A549 (cell line): Measurements from ENCODE around the gene CCL1. TPM values are rescaled to one million over a fixed set of nuclear protein-coding genes. Genes with fewer than 3 reads are reported as not detected.

ENCODE experiments used
- ATAC-seq, 2 experiments: fragments of 200-7000 bp in 1 of 2; fragments of >200 bp in 1 of 2; cut with Nextera tagmentation in 1 of 2; cut with Tn5 transposase in 1 of 2; 3 replicates each; pipeline versions ENCODE4 v1.8.0 to v1.9.1; 2018 to 2020; ENCODE audit warnings: mild to moderate bottlenecking in 1 of 2, moderate library complexity in 1 of 2
- CTCF ChIA-PET: fragments of 300-600 bp; sonication (Branson Sonifier 250); formaldehyde crosslinking; extraction: SDS; loops from one replicate; lab custom pipeline; 2021; ENCODE audit warnings: antibody characterized with exemption, inconsistent platforms; lab: Yijun Ruan, JAX
- POLR2A ChIA-PET: fragments of 350-600 bp; formaldehyde crosslinking; extraction: SDS; loops from one replicate; lab custom pipeline; 2021; ENCODE audit warnings: antibody characterized with exemption, inconsistent platforms; lab: Yijun Ruan, JAX
- DNase-seq, 2 experiments: peaks; one replicate each; pipeline versions ENCODE4 v3.0.0 to v3.0.0-alpha.2; 2011 to 2016; ENCODE audit warnings: low read depth in 1 of 2, low spot score in 1 of 2
- FAIRE-seq: peaks from 2 replicates; lab custom pipeline; 2011; peaks lifted over from hg19 to GRCh38; lab: Jason Lieb, UNC
- H3K27ac ChIP-seq, 2 experiments: fragments of >200 bp; sonication (Bioruptor Twin); formaldehyde crosslinking; 3 replicates each; pipeline ENCODE4 v1.5.1; 2016 to 2017
- H3K4me1 ChIP-seq: fragments of >200 bp; sonication (Bioruptor Twin); formaldehyde crosslinking; 3 replicates; pipeline ENCODE4 v1.6.1; 2016
- H3K4me2 ChIP-seq: fragments of >200 bp; sonication (Bioruptor Twin); formaldehyde crosslinking; 3 replicates; pipeline ENCODE4 v1.6.1; 2016
- H3K4me3 ChIP-seq: fragments of >200 bp; sonication (Bioruptor Twin); formaldehyde crosslinking; 3 replicates; pipeline ENCODE4 v1.5.1; 2016
- H3K9me3 ChIP-seq: fragments of >200 bp; sonication (Bioruptor Twin); formaldehyde crosslinking; 3 replicates; pipeline ENCODE4 v1.6.1; 2016
- BCL3 ChIP-seq: fragments of >200 bp; sonication (Bioruptor Twin); formaldehyde crosslinking; IDR thresholded peaks from 3 replicates; pipeline ENCODE4 v1.6.1; 2016
- CBX8 ChIP-seq: fragments of 200-600 bp; sonication (generic); IDR thresholded peaks from 2 replicates; pipeline ENCODE4 v1.6.1; 2016
- CEBPB ChIP-seq, 2 experiments: fragments of >200 bp in 1 of 2; sonication (Bioruptor Twin) in 1 of 2; formaldehyde crosslinking in 1 of 2; IDR thresholded peaks; 2 replicates each; pipeline ENCODE4 v1.6.1; 2012 to 2016
- CHD2 ChIP-seq: fragments of 150-350 bp; IDR thresholded peaks from 2 replicates; pipeline ENCODE4 v1.6.1; 2014; ENCODE audit warnings: low read length; ENCODE audit not compliant: partially characterized antibody
- CTCF ChIP-seq: fragments of >200 bp; sonication (Bioruptor Twin); formaldehyde crosslinking; IDR thresholded peaks from 3 replicates; pipeline ENCODE4 v1.5.1; 2016
- EHMT2 ChIP-seq: fragments of 200-600 bp; sonication (generic); IDR thresholded peaks from 2 replicates; pipeline ENCODE4 v1.6.1; 2016; ENCODE audit warnings: antibody characterized with exemption, low read depth, mild to moderate bottlenecking, moderate library complexity
- EP300 ChIP-seq, 2 experiments: fragments of >200 bp; sonication (Bioruptor Twin); formaldehyde crosslinking; IDR thresholded peaks; 2 replicates in 1 of 2; 3 replicates in 1 of 2; pipeline ENCODE4 v1.6.1; 2016 to 2017
- FOSB ChIP-seq: fragments of 250-450 bp; sonication (Bioruptor Pico); IDR thresholded peaks from 2 replicates; pipeline ENCODE4 v1.5.0; 2020; ENCODE audit warnings: mild to moderate bottlenecking, moderate library complexity
- FOSL2 ChIP-seq, 2 experiments: fragments of 450-650 bp in 1 of 2; fragments of >200 bp in 1 of 2; sonication (Bioruptor Twin) in 1 of 2; formaldehyde crosslinking; IDR thresholded peaks; 2 replicates each; pipeline versions ENCODE4 v1.5.0 to v1.6.1; 2016 to 2020; ENCODE audit warnings: mild to moderate bottlenecking in 1 of 2, moderate library complexity in 1 of 2
- GATA3 ChIP-seq: IDR thresholded peaks from 2 replicates; pipeline ENCODE4 v1.6.1; 2012; ENCODE audit warnings: borderline replicate concordance
- HDAC2 ChIP-seq: fragments of 200-600 bp; sonication (generic); IDR thresholded peaks from 2 replicates; pipeline ENCODE4 v1.6.1; 2016
- HOXA7 ChIP-seq: fragments of 250-450 bp; sonication (Bioruptor Pico); IDR thresholded peaks from 2 replicates; pipeline ENCODE4 v1.5.0; 2020; ENCODE audit warnings: mild to moderate bottlenecking, moderate library complexity
- HOXB13 ChIP-seq: fragments of 250-450 bp; sonication (Bioruptor Pico); IDR thresholded peaks from 2 replicates; pipeline ENCODE4 v1.5.0; 2020; ENCODE audit warnings: low read depth, mild to moderate bottlenecking, moderate library complexity
- HOXB5 ChIP-seq: fragments of 250-450 bp; sonication (Bioruptor Pico); IDR thresholded peaks from 2 replicates; pipeline ENCODE4 v1.5.0; 2020; ENCODE audit warnings: mild to moderate bottlenecking, moderate library complexity
- JUNB ChIP-seq: fragments of >200 bp; sonication (Bioruptor Twin); formaldehyde crosslinking; IDR thresholded peaks from 2 replicates; pipeline ENCODE4 v1.6.1; 2016
- MAX ChIP-seq: IDR thresholded peaks from 2 replicates; pipeline ENCODE4 v1.6.1; 2012
- NPAS2 ChIP-seq: fragments of 250-450 bp; sonication (Bioruptor Pico); IDR thresholded peaks from 2 replicates; pipeline ENCODE4 v1.8.0; 2022; ENCODE audit warnings: mild to moderate bottlenecking, moderate library complexity, borderline replicate concordance
- PHF8 ChIP-seq: fragments of 200-600 bp; sonication (generic); IDR thresholded peaks from 2 replicates; pipeline ENCODE4 v1.6.1; 2016; ENCODE audit warnings: low read depth, mild to moderate bottlenecking, antibody characterized with exemption, moderate library complexity, borderline replicate concordance
- POLR2AphosphoS2 ChIP-seq: conservative IDR thresholded peaks from 2 replicates; pipeline ENCODE4 v1.6.1; 2012; ENCODE audit warnings: low read length, improper control_type of control experiment, inconsistent platforms
- RARB ChIP-seq: fragments of 250-450 bp; sonication (Bioruptor Pico); IDR thresholded peaks from 2 replicates; pipeline ENCODE4 v1.8.0; 2021; ENCODE audit warnings: mild to moderate bottlenecking, moderate library complexity
- RCOR1 ChIP-seq: fragments of 150-350 bp; IDR thresholded peaks from 2 replicates; pipeline ENCODE4 v1.6.1; 2014; ENCODE audit warnings: antibody characterized with exemption, low read length, low read depth
- SMC3 ChIP-seq: fragments of >200 bp; sonication (Bioruptor Twin); formaldehyde crosslinking; IDR thresholded peaks from 3 replicates; pipeline ENCODE4 v1.6.1; 2018; ENCODE audit warnings: inconsistent platforms
- ZC3H11A ChIP-seq: fragments of 450-650 bp; IDR thresholded peaks from 2 replicates; pipeline ENCODE4 v1.6.1; 2014; ENCODE audit warnings: antibody characterized with exemption, mild to moderate bottlenecking
- ZNF302 ChIP-seq: fragments of 250-450 bp; sonication (Bioruptor Pico); IDR thresholded peaks from 2 replicates; pipeline ENCODE4 v1.9.0; 2021; ENCODE audit warnings: inconsistent platforms, mild to moderate bottlenecking, moderate library complexity
- WGBS: methylation state at CpG from one replicate; pipeline ENCODE4 v1.1.6; 2017; ENCODE audit errors: missing lambda C conversion rate; 5-methylcytosine and 5-hydroxymethylcytosine counted together
- polyA plus RNA-seq, 4 experiments: library from polyadenylated mRNA; depleted of rRNA in 3 of 4; stranded (reverse); fragments of >200 nt; fragmentation: RNase III in 1 of 4; extraction: RNeasy Plus Mini Kit Qiagen cat#74134 plus additional on column Dnase treatment in 1 of 4; gene quantifications; 2 replicates in 3 of 4; 3 replicates in 1 of 4; pipeline ENCODE4 v1.2.3, GENCODE V29; 2011 to 2017
- TF ChIP-seq, protein P1 (sequence below): fragments of 150-350 bp; IDR thresholded peaks from 2 replicates; pipeline ENCODE4 v1.6.1; 2014; ENCODE audit warnings: low read depth, mild to moderate bottlenecking, low read length
- TF ChIP-seq, protein P2 (sequence below): IDR thresholded peaks from 2 replicates; pipeline ENCODE4 v1.6.1; 2012
- TF ChIP-seq, protein P3 (sequence below): fragments of 200-600 bp; sonication (generic); IDR thresholded peaks from 2 replicates; pipeline ENCODE4 v1.6.1; 2016; ENCODE audit warnings: antibody characterized with exemption, mild to moderate bottlenecking, moderate library complexity

Gene CCL1
- polyA plus RNA-seq, 2 of the 4 experiments (the other 2 are of a cell fraction), result not detected

DNA sequence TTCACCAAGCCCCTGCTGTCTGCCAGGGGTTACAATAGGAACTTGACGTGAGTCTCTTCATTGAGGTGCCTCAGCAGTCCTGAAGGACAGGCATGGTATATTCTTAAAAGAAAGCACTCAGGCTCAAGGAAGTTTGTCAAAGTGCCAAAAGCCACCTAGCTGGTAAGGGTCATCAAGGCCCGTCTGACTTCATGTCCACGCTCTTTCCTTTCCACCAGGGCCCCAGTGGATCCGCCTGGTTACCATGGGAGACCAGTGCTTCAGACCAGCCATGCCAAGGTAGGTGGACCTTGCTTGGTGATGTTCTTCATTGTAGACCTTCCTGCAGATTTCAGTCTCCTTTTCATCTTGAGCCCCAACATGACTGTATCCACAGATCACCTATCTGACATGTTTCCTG lies 27.6 kb upstream of the CCL1 start:
- Histone ChIP-seq H3K27ac (no peak overlapping the region), H3K4me1 (no peaks in the 10 kb centered on the region), H3K9me3 (no peaks in the 10 kb centered on the region), H3K4me2 (no peak overlapping the region), H3K4me3 (no peak overlapping the region)
- ATAC-seq, result no peak
- no peak for FAIRE-seq
- CTCF ChIA-PET, result interaction anchor here (1.1 to 3.7 kb wide), 3 partner anchors 29 to 189 kb away, joined by 4 to 16 read pairs (median 6); no protein-coding TSS in a partner anchor
- 46% methylated on average over 4 of the region's 4 CpGs for WGBS
- TF ChIP-seq HOXB13 (CRISPR knock-in tag) (no peak), EHMT2 (no peak), CHD2 (no peak), HDAC2 (no peak), FOSL2 (IDR thresholded peaks at IDR 0.05) (no peak), FOSL2 (CRISPR knock-in tag; IDR thresholded peaks at IDR 0.05) (no peak), ZC3H11A (no peak), HOXA7 (CRISPR knock-in tag) (no peak), CBX8 (no peak), PHF8 (no peak), MAX (no peak), BCL3 (no peak), NPAS2 (no peak), POLR2AphosphoS2 (no peak), EP300 (IDR thresholded peaks at IDR 0.05) (no peak), GATA3 (no peak), FOSB (CRISPR knock-in tag) (no peak), RARB (no peak), HOXB5 (no peak), CTCF (no peak)
- TF ChIP-seq, protein P1, sequence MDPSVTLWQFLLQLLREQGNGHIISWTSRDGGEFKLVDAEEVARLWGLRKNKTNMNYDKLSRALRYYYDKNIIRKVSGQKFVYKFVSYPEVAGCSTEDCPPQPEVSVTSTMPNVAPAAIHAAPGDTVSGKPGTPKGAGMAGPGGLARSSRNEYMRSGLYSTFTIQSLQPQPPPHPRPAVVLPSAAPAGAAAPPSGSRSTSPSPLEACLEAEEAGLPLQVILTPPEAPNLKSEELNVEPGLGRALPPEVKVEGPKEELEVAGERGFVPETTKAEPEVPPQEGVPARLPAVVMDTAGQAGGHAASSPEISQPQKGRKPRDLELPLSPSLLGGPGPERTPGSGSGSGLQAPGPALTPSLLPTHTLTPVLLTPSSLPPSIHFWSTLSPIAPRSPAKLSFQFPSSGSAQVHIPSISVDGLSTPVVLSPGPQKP, result no peak
- POLR2A ChIA-PET, result no interaction called here
- no peak for DNase-seq

DNA sequence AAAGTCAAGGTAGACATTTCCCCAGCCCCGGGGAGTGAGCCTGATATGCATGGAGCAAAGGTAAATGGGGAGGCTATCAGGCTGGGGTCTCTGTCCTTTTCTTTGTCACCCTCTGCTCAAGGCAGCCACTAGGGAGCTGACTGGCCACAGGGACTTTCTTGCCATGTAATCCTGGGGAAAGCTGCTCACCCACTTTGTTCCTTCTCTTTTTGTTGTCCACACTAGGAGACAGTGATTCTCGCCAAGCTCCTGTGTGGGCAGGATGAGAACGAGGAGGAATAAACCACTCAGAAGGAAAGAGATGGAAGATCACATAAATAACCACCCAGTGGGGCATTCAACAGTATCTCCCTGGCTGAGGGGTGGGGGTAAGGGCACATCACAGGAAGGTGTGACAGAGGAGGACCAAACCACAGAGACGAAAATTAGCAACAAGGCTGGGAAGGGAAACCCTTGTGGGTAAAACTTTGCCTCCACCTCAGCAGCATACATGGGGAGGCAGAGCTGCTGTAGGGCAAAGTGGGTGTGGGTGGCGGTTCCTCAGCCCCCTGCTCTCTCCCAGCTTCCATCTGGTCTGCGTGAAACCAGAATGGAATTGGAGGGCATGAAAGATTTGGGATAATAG lies 26.2 kb upstream of the CCL1 start:
- ATAC-seq (no peak), DNase-seq (no peak), FAIRE-seq (no peak)
- 23% methylated on average over 6 of the region's 6 CpGs for WGBS
- CTCF ChIA-PET, result interaction anchor here (1.0 to 3.7 kb wide), 7 partner anchors 11 to 731 kb away, joined by 3 to 16 read pairs (median 4); no protein-coding TSS in a partner anchor
- Histone ChIP-seq H3K27ac (no peak overlapping the region), H3K4me2 (no peak overlapping the region), H3K4me1 (no peaks in the 10 kb centered on the region), H3K9me3 (no peaks in the 10 kb centered on the region), H3K4me3 (no peak overlapping the region)
- POLR2A ChIA-PET, result no interaction called here
- no peak for TF ChIP-seq ZNF302 (CRISPR knock-in tag)
- no peak for TF ChIP-seq HOXB5
- TF ChIP-seq, protein P2, sequence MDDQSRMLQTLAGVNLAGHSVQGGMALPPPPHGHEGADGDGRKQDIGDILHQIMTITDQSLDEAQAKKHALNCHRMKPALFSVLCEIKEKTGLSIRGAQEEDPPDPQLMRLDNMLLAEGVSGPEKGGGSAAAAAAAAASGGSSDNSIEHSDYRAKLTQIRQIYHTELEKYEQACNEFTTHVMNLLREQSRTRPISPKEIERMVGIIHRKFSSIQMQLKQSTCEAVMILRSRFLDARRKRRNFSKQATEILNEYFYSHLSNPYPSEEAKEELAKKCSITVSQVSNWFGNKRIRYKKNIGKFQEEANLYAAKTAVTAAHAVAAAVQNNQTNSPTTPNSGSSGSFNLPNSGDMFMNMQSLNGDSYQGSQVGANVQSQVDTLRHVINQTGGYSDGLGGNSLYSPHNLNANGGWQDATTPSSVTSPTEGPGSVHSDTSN, result no peak
- TF ChIP-seq CEBPB (IDR thresholded peaks at IDR 0.05), result no peak
- no peak for TF ChIP-seq RCOR1
- TF ChIP-seq SMC3, result no peak
- no peak for TF ChIP-seq PHF8
- no peak for TF ChIP-seq CHD2
- no peak for TF ChIP-seq NPAS2
- no peak for TF ChIP-seq JUNB
- no peak for TF ChIP-seq CBX8
- TF ChIP-seq, protein P3, sequence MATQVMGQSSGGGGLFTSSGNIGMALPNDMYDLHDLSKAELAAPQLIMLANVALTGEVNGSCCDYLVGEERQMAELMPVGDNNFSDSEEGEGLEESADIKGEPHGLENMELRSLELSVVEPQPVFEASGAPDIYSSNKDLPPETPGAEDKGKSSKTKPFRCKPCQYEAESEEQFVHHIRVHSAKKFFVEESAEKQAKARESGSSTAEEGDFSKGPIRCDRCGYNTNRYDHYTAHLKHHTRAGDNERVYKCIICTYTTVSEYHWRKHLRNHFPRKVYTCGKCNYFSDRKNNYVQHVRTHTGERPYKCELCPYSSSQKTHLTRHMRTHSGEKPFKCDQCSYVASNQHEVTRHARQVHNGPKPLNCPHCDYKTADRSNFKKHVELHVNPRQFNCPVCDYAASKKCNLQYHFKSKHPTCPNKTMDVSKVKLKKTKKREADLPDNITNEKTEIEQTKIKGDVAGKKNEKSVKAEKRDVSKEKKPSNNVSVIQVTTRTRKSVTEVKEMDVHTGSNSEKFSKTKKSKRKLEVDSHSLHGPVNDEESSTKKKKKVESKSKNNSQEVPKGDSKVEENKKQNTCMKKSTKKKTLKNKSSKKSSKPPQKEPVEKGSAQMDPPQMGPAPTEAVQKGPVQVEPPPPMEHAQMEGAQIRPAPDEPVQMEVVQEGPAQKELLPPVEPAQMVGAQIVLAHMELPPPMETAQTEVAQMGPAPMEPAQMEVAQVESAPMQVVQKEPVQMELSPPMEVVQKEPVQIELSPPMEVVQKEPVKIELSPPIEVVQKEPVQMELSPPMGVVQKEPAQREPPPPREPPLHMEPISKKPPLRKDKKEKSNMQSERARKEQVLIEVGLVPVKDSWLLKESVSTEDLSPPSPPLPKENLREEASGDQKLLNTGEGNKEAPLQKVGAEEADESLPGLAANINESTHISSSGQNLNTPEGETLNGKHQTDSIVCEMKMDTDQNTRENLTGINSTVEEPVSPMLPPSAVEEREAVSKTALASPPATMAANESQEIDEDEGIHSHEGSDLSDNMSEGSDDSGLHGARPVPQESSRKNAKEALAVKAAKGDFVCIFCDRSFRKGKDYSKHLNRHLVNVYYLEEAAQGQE, result no peak
- TF ChIP-seq BCL3, result no peak
